NCI-H345 treated with DMSO at 0.1 percent for 48 hours (cell line): ENCODE measurements around the gene TNFRSF1B.
A peak's percentile ranks its signal among the peaks of the same experiment; 100 is the strongest.
"Not testable (repeated sequence)": the region's sequence is repeated elsewhere in the genome, so short reads cannot be mapped to it uniquely, and the experiment has no call there.

Experiments used
- DNase-seq: peaks from one replicate; lab custom pipeline; 2025; ENCODE audit not compliant: unreplicated experiment; lab: John Stamatoyannopoulos, UW

Gene TNFRSF1B

DNA sequence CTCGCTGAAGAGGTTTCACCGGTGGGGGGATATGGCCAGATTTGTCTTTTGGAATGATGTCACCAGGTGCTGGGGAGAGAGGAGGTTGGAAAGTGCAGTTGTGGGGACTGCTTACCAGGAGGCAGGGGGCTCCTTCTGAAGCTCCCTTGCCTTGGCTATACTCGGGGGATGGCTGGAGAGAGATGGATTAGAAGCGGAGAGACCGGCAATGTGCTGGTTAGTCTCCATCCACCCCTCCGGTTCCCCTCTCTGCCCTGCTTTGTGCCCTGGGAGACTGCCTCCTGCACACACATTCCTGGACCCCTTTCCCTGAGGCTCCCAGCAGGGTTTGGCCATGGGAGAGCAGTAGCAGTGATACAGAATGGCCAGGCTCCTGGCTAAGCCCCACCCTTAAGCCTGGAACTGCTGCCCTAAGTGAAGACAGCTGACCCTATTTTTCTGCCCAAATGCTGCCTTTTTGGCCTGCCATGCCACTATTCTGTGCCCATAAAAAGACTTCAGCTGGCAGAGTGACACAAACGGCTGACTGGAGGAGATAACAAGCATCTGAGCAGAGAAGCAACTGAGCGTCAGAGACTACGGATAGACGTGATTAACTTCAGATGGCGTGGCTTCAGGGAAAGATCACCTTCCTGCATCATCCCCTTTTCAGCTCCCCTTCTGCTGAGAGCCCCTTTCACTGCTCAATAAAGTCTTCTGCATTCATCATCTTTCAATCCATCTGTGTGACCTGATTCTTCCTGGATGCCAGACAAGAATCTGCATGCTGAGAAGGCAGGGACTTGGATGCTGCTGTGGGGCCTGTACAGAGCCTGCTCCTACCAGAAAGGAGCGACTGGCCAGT, 48.5 kb downstream of the TNFRSF1B start:
- DNase-seq, result no peak

DNA sequence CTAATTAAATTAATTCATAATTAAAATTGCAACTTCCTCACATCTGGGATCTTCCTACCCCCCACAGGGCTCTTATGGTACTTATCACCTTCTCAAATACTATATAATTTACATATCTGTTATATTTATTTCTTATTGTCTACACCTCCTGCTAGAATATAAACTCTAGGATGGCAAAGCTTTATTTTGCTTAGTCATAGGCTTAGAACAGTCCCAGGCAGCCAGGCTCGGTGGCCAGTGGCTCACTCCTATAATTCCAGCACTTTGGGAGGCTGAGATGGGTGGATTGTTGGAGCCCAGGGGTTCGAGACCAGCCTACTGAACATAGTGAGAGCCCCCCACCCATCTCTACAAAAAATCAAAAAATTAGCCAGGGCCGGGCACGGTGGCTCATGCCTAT, 53.0 kb downstream of the TNFRSF1B start:
- DNase-seq, result no peak

- no peak for DNase-seq
Observed at GRCh38 chr1:12220890-12221289, 54.1 kb downstream of the TNFRSF1B start.

DNA sequence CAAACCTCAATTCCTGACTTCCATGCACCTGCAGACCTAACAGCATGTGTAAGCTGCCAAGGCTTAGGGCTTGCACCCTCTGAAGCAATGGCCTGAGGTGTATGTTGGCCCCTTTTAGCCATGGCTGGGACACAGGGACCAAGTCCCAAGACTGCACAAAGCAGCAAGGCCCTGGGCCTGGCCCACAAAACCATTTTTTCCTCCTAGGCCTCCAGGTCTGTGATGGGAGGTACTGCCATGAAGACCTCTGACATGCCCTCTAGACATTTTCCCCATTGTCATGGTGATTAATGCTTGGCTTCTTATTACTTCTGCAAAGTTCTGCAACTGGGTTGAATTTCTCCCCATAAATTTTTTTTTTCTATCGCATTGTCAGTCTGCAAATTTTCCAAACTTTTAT, 55.9 kb downstream of the TNFRSF1B start:
- DNase-seq, result not testable (repeated sequence)

DNA sequence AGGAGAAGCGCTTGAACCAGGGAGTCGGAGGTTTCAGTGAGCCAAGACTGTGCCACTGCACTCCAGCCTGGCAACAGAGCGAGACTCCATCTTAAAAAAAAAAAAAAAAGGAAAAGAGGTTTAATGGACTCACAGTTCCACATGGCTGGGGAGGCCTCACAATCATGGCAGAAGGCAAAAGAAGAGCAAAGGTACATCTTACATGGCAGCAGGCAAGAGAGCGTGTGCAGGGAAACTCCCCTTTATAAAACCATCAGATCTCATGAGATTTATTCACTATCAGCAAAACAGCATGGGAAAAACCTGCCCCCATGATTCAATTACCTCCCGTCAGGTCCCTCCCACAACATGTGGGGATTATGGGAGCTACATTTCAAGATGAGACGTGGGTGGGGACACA, 57.3 kb downstream of the TNFRSF1B start:
- DNase-seq, result not testable (repeated sequence)

DNA sequence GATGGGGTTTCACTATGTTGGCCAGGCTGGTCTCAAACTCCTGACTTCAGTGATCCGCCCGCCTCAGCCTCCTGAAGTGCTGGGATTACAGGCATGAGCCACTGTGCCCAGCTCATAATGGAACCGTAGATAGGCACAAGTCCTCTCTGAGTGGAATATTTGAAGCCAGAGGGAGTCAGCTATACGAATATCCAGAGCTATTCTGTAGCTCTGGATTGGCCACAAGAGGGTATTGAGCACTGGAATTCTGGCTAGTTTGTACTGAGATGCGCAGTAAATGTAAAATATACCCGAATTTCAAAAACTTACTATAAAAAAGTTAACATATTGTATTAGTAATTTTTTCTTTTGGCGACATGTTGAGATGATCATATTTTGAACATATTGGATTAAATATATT, 62.2 kb downstream of the TNFRSF1B start:
- no peak for DNase-seq

DNA sequence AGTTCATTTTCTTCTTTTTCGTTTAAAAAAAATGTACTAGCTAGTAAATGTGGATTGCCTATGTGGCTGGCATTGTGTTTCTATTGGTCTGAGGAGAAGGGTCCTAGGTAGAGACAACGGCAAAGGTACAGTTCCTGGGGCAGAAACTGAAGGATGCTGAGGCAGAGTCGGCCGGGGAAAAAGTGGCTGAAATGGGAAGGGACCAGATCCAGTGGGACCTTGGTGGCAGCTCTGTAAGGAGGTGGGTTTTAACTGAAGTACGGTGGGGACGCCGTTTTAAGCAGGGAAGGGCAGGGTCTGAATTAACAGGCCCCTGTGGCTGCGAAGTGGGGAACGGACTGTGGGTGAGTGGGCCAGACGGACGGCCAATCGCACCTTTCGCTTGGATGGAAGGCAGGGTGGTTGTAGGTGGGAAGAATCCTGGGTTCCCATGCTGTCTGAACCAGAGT, 62.6 kb downstream of the TNFRSF1B start:
- DNase-seq, result no peak

GRCh38 chr1:12229835-12230548, 63.2 kb downstream of the TNFRSF1B start, which contains the start of gene VPS13D:
Gene VPS13D (plus strand): TSS chr1:12230030. CDS start chr1:12234267, 4,237 bp downstream.
- peak; percentile 73 for DNase-seq

DNA sequence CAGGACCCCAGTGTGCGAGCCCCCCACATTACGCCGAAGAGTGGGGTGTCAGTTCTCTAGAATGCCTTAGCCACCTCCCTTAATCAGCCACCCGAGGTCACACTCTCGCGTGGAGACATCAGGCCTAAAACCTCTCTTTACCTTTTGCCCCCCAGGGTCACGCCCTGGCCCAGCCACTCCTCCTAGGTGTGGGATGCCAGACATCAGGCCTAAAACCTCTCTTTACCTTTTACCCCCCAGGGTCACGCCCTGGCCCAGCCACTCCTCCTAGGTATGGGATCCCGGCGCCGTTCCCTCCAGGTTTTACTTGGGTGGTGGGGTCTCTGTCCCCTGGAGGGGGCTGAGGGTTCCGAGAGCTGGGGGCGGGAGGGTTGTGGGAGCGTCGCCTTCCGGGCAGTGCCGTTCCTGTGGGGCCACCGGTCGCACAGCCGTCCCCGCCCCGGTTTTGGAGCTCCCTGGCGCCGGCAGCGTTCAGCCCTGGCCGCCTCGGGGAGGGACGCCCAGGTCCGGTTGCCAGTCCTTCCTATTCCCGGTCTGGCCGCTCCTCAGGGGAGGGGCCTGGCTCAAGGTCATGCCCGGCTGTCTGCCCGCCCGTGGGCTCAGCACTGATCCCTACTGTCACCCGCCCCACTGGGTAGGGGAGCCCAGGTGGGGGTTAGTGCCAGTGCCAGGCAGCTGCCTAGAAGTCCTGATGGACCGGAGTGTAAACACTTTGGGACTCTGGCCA, 63.9 kb downstream of the TNFRSF1B start:
- no peak for DNase-seq

DNA sequence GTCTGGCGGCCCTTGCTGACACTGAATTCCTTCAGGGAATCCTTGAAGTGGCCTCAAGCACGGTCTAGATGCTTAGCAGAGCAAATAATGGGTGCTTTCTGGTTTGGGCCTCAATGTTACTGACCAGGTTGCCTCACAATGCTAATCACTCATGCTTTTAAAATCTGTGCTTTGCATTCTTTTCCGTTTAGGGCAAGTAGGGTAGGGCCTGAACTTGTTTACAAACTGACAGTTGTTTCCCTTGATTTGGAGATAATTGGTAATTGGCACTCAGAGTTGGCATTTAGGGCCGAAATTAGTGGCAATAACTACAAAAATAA, 64.4 kb downstream of the TNFRSF1B start:
- DNase-seq, result no peak

DNA sequence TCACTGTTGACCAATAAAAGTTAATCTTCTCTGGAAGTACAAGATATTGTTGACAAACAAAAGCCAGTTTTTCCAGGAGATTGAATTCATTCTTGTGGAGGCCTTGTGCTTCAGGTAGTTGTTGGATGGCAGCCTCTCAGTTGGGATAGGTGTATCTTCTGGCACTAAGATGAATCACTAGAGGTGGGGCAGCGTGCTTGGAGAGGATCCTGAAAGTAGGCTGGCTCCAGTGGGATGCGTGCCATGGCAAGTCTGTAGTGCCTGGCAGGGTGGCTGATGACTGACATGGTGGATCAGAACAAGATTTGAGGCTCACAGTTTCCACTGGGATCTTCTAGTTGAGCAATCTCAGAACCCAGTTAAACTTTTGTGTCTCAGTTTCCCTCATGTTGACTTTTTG, 65.4 kb downstream of the TNFRSF1B start:
- DNase-seq, result no peak

- DNase-seq, result no peak
Observed at GRCh38 chr1:12244078-12244477, 77.3 kb downstream of the TNFRSF1B start.

- DNase-seq, result no peak
Observed at GRCh38 chr1:12244585-12244984, 77.8 kb downstream of the TNFRSF1B start.

DNA sequence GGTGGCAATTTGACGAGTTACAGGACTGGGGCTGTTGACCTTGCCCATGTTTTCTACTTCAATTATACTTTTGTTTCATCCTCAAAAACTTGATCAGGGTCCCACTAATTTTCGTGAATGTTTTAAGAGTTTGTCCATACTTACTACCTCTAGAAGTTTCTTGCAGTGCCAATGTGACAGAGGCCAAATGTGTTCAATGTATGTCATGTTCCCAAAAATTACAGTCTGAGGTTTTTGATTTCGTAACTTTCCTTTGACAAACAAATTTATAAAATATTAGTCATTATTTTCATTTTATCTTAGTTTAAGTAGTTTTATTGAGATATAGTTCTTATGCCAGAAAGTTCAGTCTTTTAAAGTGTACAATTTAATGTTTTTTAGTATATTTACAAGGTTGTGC, 78.3 kb downstream of the TNFRSF1B start:
- no peak for DNase-seq

GRCh38 chr1:12245733-12246132, 78.9 kb downstream of the TNFRSF1B start:
- DNase-seq, result no peak

DNA sequence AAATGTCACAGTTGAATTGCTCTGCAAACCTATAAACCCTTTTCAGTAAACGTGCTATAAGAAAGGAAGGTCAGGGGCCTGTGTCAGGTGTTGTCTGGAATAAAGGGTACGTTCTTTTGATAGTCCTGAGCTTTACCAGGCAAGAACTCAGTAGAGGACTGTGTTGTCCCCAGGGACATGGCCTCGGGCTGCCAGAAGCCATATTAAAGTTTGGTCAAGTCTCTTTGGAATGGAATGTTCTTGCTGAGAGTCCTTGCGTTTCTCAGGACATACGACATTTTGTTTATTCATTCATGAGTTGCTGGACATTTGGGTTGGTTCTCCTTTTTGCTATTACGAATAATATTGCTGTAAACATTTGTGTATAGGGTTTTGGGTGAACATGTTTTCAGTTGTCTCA, 79.8 kb downstream of the TNFRSF1B start:
- DNase-seq, result no peak

GRCh38 chr1:12249181-12249580, 82.4 kb downstream of the TNFRSF1B start:
- no peak for DNase-seq

DNA sequence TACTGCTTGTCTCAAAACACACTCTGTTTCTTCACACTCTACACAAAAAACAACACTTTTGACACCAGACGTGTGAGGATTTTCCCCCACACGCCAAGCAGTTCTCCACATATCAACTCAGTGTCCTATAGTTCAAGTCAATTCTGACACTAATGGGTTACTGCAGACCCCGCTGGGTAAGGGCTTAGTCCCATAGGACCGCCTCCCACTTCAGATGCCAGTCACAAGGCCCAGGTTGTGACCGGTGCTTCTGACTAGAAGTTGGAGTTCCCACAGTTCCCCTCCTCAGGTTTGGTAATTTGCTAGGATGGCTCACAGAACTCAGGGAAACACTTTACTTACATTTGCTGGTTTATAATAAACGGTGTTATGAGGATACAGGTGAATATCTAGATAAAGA, 83.0 kb downstream of the TNFRSF1B start:
- no peak for DNase-seq

- no peak for DNase-seq
Observed at GRCh38 chr1:12251442-12251841, 84.7 kb downstream of the TNFRSF1B start.

DNA sequence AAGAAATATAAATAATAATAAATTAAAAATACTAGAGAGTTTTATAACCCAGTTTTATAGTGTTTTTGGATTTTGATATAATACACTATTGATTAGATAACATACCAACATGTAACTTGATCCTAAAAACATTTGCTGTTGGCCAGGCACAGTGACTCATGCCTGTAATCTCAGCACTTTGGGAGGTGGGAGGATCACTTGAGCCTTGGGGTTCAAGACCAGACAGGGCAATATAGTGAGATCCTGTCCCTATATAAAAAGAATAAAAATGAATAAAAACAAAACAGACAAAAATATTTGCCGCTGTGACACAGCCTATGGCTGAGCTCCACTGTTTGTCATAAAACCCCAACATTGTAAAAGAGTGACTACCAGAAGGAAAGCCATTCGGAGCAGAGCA, 89.1 kb downstream of the TNFRSF1B start:
- DNase-seq, result no peak

- no peak for DNase-seq
Observed at GRCh38 chr1:12258272-12258671, 91.5 kb downstream of the TNFRSF1B start.
